Keratinocyte (primary cell): ENCODE measurements around the gene TMEM245. TPM values are rescaled to one million over a fixed set of nuclear protein-coding genes. Genes with fewer than 3 reads are reported as not detected.

Source experiments
- DNase-seq: peaks from one replicate; pipeline ENCODE4 v3.0.0-alpha.2; 2011; ENCODE audit warnings: low read depth, missing footprints, low spot score
- FAIRE-seq: peaks from 2 replicates; lab custom pipeline; 2011; peaks lifted over from hg19 to GRCh38; lab: Jason Lieb, UNC
- H2AFZ ChIP-seq: 2 replicates; pipeline ENCODE4 v1.6.0; 2012; ENCODE audit warnings: low read length, control low read depth, inconsistent platforms; ENCODE audit not compliant: control insufficient read depth
- H3K27ac ChIP-seq: 2 replicates; pipeline ENCODE4 v1.5.1; 2011; ENCODE audit warnings: low read length; ENCODE audit not compliant: control insufficient read depth, insufficient read depth
- H3K27me3 ChIP-seq: 3 replicates; pipeline ENCODE4 v1.6.0; 2011; ENCODE audit warnings: low read length; ENCODE audit not compliant: control insufficient read depth, insufficient read depth; ENCODE audit errors: extremely low read depth
- H3K36me3 ChIP-seq, 2 experiments: 2 replicates in 1 of 2; 3 replicates in 1 of 2; pipeline ENCODE4 v1.5.1; 2011; ENCODE audit warnings: low read length in 2 of 2, mild to moderate bottlenecking in 1 of 2; ENCODE audit not compliant: control insufficient read depth in 2 of 2, insufficient read depth in 2 of 2; ENCODE audit errors: extremely low read depth in 1 of 2
- H3K4me1 ChIP-seq: 3 replicates; pipeline ENCODE4 v1.5.1; 2011; ENCODE audit warnings: low read length; ENCODE audit not compliant: control insufficient read depth, insufficient read depth; ENCODE audit errors: extremely low read depth
- H3K4me2 ChIP-seq: 3 replicates; pipeline ENCODE4 v1.6.0; 2011; ENCODE audit warnings: low read depth, low read length; ENCODE audit not compliant: control insufficient read depth, insufficient read depth; ENCODE audit errors: extremely low read depth
- H3K4me3 ChIP-seq, 3 experiments: fragments of 200-600 bp in 1 of 3; sonication (generic) in 1 of 3; 2 replicates in 2 of 3; 3 replicates in 1 of 3; pipeline ENCODE4 v1.5.1; 2011 to 2016; ENCODE audit warnings: low read length in 3 of 3, mild to moderate bottlenecking in 3 of 3, control low read depth in 2 of 3, inconsistent platforms in 1 of 3, low read depth in 1 of 3, mixed read lengths in 1 of 3, mixed run types in 1 of 3, moderate library complexity in 1 of 3; ENCODE audit not compliant: control insufficient read depth in 2 of 3, insufficient read depth in 2 of 3; ENCODE audit errors: extremely low read depth in 1 of 3
- H3K79me2 ChIP-seq: 2 replicates; pipeline ENCODE4 v1.6.0; 2012; ENCODE audit warnings: low read length; ENCODE audit not compliant: control insufficient read depth, insufficient read depth
- H3K9ac ChIP-seq: 3 replicates; pipeline ENCODE4 v1.6.0; 2011; ENCODE audit warnings: low read length; ENCODE audit not compliant: control insufficient read depth, insufficient read depth; ENCODE audit errors: extremely low read depth
- H3K9me1 ChIP-seq: 3 replicates; pipeline ENCODE4 v1.6.0; 2011; ENCODE audit warnings: low read length; ENCODE audit not compliant: control insufficient read depth, insufficient read depth; ENCODE audit errors: extremely low read depth
- H3K9me3 ChIP-seq: 2 replicates; pipeline ENCODE4 v1.5.1; 2012; ENCODE audit warnings: low read depth, low read length; ENCODE audit not compliant: control insufficient read depth
- H4K20me1 ChIP-seq: 3 replicates; pipeline ENCODE4 v1.6.0; 2011; ENCODE audit warnings: low read length; ENCODE audit not compliant: control insufficient read depth, insufficient read depth; ENCODE audit errors: extremely low read depth
- CTCF ChIP-seq, 3 experiments: IDR thresholded peaks in 1 of 3; conservative IDR thresholded peaks in 1 of 3; optimal IDR thresholded peaks in 1 of 3; 2 replicates in 2 of 3; 3 replicates in 1 of 3; pipeline versions ENCODE3 to v1.5.1; 2011; ENCODE audit warnings: low read length in 3 of 3, mild to moderate bottlenecking in 3 of 3, moderate library complexity in 2 of 3, control low read depth in 1 of 3, inconsistent platforms in 1 of 3; ENCODE audit not compliant: insufficient read depth in 2 of 3; ENCODE audit errors: extremely low read depth in 1 of 3
- EZH2 ChIP-seq: IDR thresholded peaks from one replicate; pipeline ENCODE4 v1.6.1; 2012; ENCODE audit warnings: inconsistent platforms, mild to moderate bottlenecking, low read length, moderate library complexity
- dilution Hi-C: fragments of 300-500 bp; cut with MboI; formaldehyde crosslinking; loops from one replicate; pipeline ENCODE4 v1.7.0; 2020; ENCODE audit warnings: low sequenced_read_pairs; ENCODE audit not compliant: extremely low pct_ligation_motif_present
- polyA plus RNA-seq, 5 experiments: library from polyadenylated mRNA; depleted of rRNA in 3 of 5; stranded (reverse) in 3 of 5; stranded (forward) in 1 of 5; unstranded in 1 of 5; fragments of >200 nt; gene quantifications; 1 replicate in 1 of 5; 2 replicates in 3 of 5; 3 replicates in 1 of 5; pipeline versions ENCODE4 v1.2.1 to v1.2.3, GENCODE V29; 2011 to 2012; ENCODE audit warnings: missing spikeins in 2 of 5, low read depth in 1 of 5, low replicate concordance in 1 of 5

Gene TMEM245
- polyA plus RNA-seq, 1 donor (not counting 4 experiments of a cell fraction or from before 2014, with no cell fraction given): 40.0 TPM

- no peak overlapping the region for H3K27ac ChIP-seq
- dilution Hi-C loops: no loop called here
- no peak overlapping the region for H3K4me2 ChIP-seq
- H2AFZ ChIP-seq: no peak overlapping the region
- TF ChIP-seq CTCF (optimal IDR thresholded peaks at IDR 0.05 in 1 of 3, IDR thresholded peaks at IDR 0.05 in 1 of 3, conservative IDR thresholded peaks at IDR 0.05 in 1 of 3; ENCODE audit: extremely low read depth in 1 of 3, insufficient read depth in 2 of 3, low read length in 3 of 3) (no peak), EZH2 (no peak)
- H3K27me3 ChIP-seq: peaks cover 23% of the 10 kb centered on the region
- no peaks in the 10 kb centered on the region for H3K79me2 ChIP-seq
- H3K4me1 ChIP-seq: no peaks in the 10 kb centered on the region
- FAIRE-seq (no peak), DNase-seq (no peak)
- no peaks in the 10 kb centered on the region for H3K9me3 ChIP-seq
- no peak overlapping the region for H3K4me3 ChIP-seq
- no peaks in the 10 kb centered on the region for H3K36me3 ChIP-seq
- H3K9ac ChIP-seq: no peak overlapping the region
- no peaks in the 10 kb centered on the region for H4K20me1 ChIP-seq
- no peaks in the 10 kb centered on the region for H3K9me1 ChIP-seq
These were observed 43.4 kb upstream of the TMEM245 start for GRCh38 chr9:109163194-109163593.

- H4K20me1 ChIP-seq: no peaks in the 10 kb centered on the region
- H3K9me1 ChIP-seq: no peaks in the 10 kb centered on the region
- TF ChIP-seq CTCF (optimal IDR thresholded peaks at IDR 0.05 in 1 of 3, IDR thresholded peaks at IDR 0.05 in 1 of 3, conservative IDR thresholded peaks at IDR 0.05 in 1 of 3; ENCODE audit: extremely low read depth in 1 of 3, insufficient read depth in 2 of 3, low read length in 3 of 3): no peak
- no peak for TF ChIP-seq EZH2
- peaks cover 20% of the 10 kb centered on the region for H3K27me3 ChIP-seq
- no peak overlapping the region for H3K4me3 ChIP-seq
- no peaks in the 10 kb centered on the region for H3K36me3 ChIP-seq
- no peaks in the 10 kb centered on the region for H3K9me3 ChIP-seq
- no peak overlapping the region for H2AFZ ChIP-seq
- H3K9ac ChIP-seq: no peak overlapping the region
- H3K79me2 ChIP-seq: no peaks in the 10 kb centered on the region
- no peak overlapping the region for H3K27ac ChIP-seq
- dilution Hi-C loops: no loop called here
- H3K4me2 ChIP-seq: no peak overlapping the region
- FAIRE-seq (no peak), DNase-seq (no peak)
- H3K4me1 ChIP-seq: no peaks in the 10 kb centered on the region
These were observed 42.9 kb upstream of the TMEM245 start for GRCh38 chr9:109162677-109163076.
